Panc1 (cell line): ENCODE data around the gene RNF224. TPM values are rescaled to one million over a fixed set of nuclear protein-coding genes. Genes with fewer than 3 reads are reported as not detected.

Experiments used
- ATAC-seq: fragments of 200-7000 bp; cut with Tn5 transposase; 2 replicates; pipeline ENCODE4 v1.9.1; 2020; ENCODE audit warnings: mild to moderate bottlenecking, moderate library complexity
- BruUV-seq: library from RNA; stranded (reverse); fragments of 400-500 nt; replicated peaks from 2 replicates; lab custom pipeline; 2021; lab: Mats Ljungman, UMichigan
- CTCF ChIA-PET: fragments of 300-600 bp; sonication (Branson Sonifier 250); formaldehyde crosslinking; loops from one replicate; lab custom pipeline; 2022; ENCODE audit warnings: antibody characterized with exemption; lab: Charles Lee
- POLR2A ChIA-PET: fragments of 300-600 bp; sonication (Branson Sonifier 250); formaldehyde crosslinking; loops from one replicate; lab custom pipeline; 2022; ENCODE audit warnings: antibody characterized with exemption; lab: Charles Lee
- DNase-seq: peaks from one replicate; pipeline ENCODE4 v3.0.0-alpha.2; 2010; ENCODE audit warnings: low read depth, low spot score
- H3K27ac ChIP-seq: 2 replicates; pipeline ENCODE4 v1.5.1; 2011; ENCODE audit warnings: mild to moderate bottlenecking, low read length, inconsistent platforms
- H3K27me3 ChIP-seq: fragments of 200-500 bp; sonication (Bioruptor generic); 2 replicates; pipeline ENCODE4 v1.6.0; 2014; ENCODE audit warnings: low read length, inconsistent platforms; ENCODE audit not compliant: control insufficient read depth, insufficient read depth
- H3K36me3 ChIP-seq: fragments of 200-500 bp; sonication (Bioruptor generic); 2 replicates; pipeline ENCODE4 v1.5.1; 2014; ENCODE audit warnings: inconsistent platforms, mild to moderate bottlenecking, low read length, moderate library complexity; ENCODE audit not compliant: control insufficient read depth, insufficient read depth
- H3K4me1 ChIP-seq: 2 replicates; pipeline ENCODE4 v1.5.1; 2011; ENCODE audit warnings: inconsistent platforms, mild to moderate bottlenecking, low read length, moderate library complexity; ENCODE audit not compliant: control insufficient read depth, insufficient read depth
- H3K4me3 ChIP-seq, 2 experiments: 2 replicates each; pipeline ENCODE4 v1.5.1; 2011 to 2012; ENCODE audit warnings: low read depth in 2 of 2, low read length in 2 of 2, mild to moderate bottlenecking in 2 of 2, inconsistent platforms in 1 of 2, moderate library complexity in 1 of 2
- H3K9me3 ChIP-seq: fragments of 200-500 bp; sonication (Bioruptor generic); 2 replicates; pipeline ENCODE4 v1.5.1; 2014; ENCODE audit warnings: low read depth, mild to moderate bottlenecking, inconsistent platforms, low read length, moderate library complexity; ENCODE audit not compliant: control insufficient read depth, insufficient read depth
- POLR2AphosphoS5 ChIP-seq: IDR thresholded peaks from 2 replicates; pipeline ENCODE4 v1.6.1; 2012; ENCODE audit warnings: mild to moderate bottlenecking, low read depth, low read length, moderate library complexity
- SIN3A ChIP-seq: IDR thresholded peaks from 2 replicates; pipeline ENCODE4 v1.6.1; 2012; ENCODE audit warnings: low read depth, mild to moderate bottlenecking, low read length, moderate library complexity, borderline replicate concordance; ENCODE audit not compliant: insufficient read depth
- TCF7L2 ChIP-seq: IDR thresholded peaks from 2 replicates; pipeline ENCODE4 v1.6.1; 2011; ENCODE audit warnings: mild to moderate bottlenecking, low read depth, low read length, inconsistent platforms
- in situ Hi-C: cut with HindIII; loops from 2 replicates; pipeline ENCODE4 v1.10.0; 2016; ENCODE audit warnings: low sequenced_read_pairs, low pct_unique_long_range_greater_than_20kb
- intact Hi-C: fragments of 100-400 bp; cut with micrococcal nuclease; formaldehyde crosslinking; loops from one replicate; pipeline ENCODE4 v1.10.0; 2022; ENCODE audit not compliant: unreplicated experiment
- total RNA-seq: library from RNA; stranded (reverse); gene quantifications from one replicate; pipeline ENCODE4 v1.2.1, GENCODE V29; 2021; ENCODE audit not compliant: unreplicated experiment
- TF ChIP-seq, protein P1 (sequence below), 2 experiments: IDR thresholded peaks; 2 replicates each; pipeline ENCODE4 v1.6.1; 2011 to 2012; ENCODE audit warnings: low read depth in 2 of 2, control low read depth in 1 of 2, low read length in 1 of 2, mild to moderate bottlenecking in 1 of 2, moderate library complexity in 1 of 2; ENCODE audit not compliant: insufficient read depth in 1 of 2
- TF ChIP-seq, protein P2 (sequence below): fragments of 450-650 bp; IDR thresholded peaks from 2 replicates; pipeline ENCODE4 v1.5.1; 2017; ENCODE audit warnings: mild to moderate bottlenecking

RNF224 gene
- total RNA-seq, 1 experiment from 2014 or later: 0.15 TPM

DNA sequence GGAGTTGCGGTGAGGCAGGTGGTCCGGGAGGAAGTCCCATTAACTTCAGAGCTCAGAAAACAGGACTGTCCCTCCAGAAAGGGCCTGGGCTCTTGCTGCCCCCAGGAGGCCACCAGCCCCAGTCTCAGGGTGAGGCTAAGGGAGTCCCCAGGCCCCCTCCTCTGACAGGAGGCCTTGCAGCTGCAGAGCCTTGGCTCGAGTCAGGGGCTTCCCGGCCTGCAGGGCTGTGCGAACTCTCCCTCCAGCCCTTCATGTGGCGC lies 20.5 kb downstream of the RNF224 start:
- ATAC-seq: no peak
- intact Hi-C loops: no loop called here
- no peaks in the 10 kb centered on the region for H3K9me3 ChIP-seq
- no TSS peak for BruUV-seq
- H3K36me3 ChIP-seq: no peaks in the 10 kb centered on the region
- H3K4me1 ChIP-seq: peaks cover 16% of the 10 kb centered on the region
- in situ Hi-C loops: no loop called here
- H3K27ac ChIP-seq: no peak overlapping the region
- H3K4me3 ChIP-seq: no peak overlapping the region
- POLR2A ChIA-PET: no interaction called here
- H3K27me3 ChIP-seq: no peaks in the 10 kb centered on the region
- TF ChIP-seq, protein P1, sequence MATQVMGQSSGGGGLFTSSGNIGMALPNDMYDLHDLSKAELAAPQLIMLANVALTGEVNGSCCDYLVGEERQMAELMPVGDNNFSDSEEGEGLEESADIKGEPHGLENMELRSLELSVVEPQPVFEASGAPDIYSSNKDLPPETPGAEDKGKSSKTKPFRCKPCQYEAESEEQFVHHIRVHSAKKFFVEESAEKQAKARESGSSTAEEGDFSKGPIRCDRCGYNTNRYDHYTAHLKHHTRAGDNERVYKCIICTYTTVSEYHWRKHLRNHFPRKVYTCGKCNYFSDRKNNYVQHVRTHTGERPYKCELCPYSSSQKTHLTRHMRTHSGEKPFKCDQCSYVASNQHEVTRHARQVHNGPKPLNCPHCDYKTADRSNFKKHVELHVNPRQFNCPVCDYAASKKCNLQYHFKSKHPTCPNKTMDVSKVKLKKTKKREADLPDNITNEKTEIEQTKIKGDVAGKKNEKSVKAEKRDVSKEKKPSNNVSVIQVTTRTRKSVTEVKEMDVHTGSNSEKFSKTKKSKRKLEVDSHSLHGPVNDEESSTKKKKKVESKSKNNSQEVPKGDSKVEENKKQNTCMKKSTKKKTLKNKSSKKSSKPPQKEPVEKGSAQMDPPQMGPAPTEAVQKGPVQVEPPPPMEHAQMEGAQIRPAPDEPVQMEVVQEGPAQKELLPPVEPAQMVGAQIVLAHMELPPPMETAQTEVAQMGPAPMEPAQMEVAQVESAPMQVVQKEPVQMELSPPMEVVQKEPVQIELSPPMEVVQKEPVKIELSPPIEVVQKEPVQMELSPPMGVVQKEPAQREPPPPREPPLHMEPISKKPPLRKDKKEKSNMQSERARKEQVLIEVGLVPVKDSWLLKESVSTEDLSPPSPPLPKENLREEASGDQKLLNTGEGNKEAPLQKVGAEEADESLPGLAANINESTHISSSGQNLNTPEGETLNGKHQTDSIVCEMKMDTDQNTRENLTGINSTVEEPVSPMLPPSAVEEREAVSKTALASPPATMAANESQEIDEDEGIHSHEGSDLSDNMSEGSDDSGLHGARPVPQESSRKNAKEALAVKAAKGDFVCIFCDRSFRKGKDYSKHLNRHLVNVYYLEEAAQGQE (IDR thresholded peaks at IDR 0.05; ENCODE audit: insufficient read depth in 1 of 2, low read depth in 2 of 2, low read length in 1 of 2): no peak
- TF ChIP-seq POLR2AphosphoS5 (no peak), TCF7L2 (no peak), SIN3A (no peak)
- TF ChIP-seq, protein P2, sequence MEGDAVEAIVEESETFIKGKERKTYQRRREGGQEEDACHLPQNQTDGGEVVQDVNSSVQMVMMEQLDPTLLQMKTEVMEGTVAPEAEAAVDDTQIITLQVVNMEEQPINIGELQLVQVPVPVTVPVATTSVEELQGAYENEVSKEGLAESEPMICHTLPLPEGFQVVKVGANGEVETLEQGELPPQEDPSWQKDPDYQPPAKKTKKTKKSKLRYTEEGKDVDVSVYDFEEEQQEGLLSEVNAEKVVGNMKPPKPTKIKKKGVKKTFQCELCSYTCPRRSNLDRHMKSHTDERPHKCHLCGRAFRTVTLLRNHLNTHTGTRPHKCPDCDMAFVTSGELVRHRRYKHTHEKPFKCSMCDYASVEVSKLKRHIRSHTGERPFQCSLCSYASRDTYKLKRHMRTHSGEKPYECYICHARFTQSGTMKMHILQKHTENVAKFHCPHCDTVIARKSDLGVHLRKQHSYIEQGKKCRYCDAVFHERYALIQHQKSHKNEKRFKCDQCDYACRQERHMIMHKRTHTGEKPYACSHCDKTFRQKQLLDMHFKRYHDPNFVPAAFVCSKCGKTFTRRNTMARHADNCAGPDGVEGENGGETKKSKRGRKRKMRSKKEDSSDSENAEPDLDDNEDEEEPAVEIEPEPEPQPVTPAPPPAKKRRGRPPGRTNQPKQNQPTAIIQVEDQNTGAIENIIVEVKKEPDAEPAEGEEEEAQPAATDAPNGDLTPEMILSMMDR: no peak
- no peak for DNase-seq
- CTCF ChIA-PET: no interaction called here

DNA sequence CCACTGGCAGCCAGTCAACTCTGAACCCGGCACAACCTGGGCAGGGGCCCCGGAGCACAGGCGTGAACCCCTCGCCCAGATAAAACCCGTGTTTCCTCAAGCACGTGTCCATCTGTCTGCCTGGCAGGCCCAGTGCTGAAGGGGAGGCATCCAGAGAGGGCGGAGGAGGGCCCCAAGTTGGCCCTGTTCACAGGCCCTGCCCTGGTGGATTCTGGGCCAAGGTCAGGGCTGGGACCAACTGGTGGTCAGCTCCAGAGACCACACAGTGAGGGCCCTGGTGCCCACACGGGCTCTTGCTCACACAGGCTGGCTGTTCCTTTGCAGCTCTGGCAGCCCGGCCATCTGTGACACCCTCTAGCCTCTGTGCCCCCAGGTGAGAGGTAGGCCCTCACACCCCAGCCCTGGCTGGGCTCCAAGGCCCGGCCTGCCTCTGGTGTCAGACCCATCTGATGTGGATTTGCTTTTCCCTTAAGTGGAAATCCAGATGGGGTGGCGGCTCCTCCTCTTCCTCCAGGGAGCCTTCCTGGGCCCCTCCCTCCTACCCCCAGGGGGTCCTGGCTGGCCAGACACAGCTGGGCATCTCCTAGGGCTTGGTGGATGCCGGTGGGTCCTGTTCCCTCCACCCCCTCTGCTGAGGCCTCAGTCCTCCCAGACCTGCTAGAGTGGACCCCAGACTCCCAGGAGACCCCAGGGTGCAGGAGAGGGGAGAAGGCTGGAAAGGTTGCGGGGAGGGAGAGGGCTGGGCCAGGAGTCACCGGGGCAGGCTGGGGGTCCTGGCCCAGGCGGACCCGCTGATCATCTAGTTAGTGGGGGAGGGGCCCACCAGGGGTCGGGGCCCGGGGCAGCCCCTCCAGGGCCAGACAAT lies 23.3 kb downstream of the RNF224 start:
- no peak for DNase-seq
- CTCF ChIA-PET: interaction anchor here (1.0 kb wide), 1 partner anchor 14 kb away, joined by 3 read pairs; no protein-coding TSS in a partner anchor
- in situ Hi-C loops: no loop called here

More for the DNA sequence above, 23.3 kb downstream of the RNF224 start:
- H3K27ac ChIP-seq: no peak overlapping the region
- H3K27me3 ChIP-seq: no peaks in the 10 kb centered on the region
- intact Hi-C loops: no loop called here
- no peaks in the 10 kb centered on the region; the same call in 1 of the 2 replicates for H3K36me3 ChIP-seq
- H3K4me3 ChIP-seq: no peak overlapping the region
- H3K9me3 ChIP-seq: no peaks in the 10 kb centered on the region
- no TSS peak for BruUV-seq
- TF ChIP-seq SIN3A (no peak), POLR2AphosphoS5 (no peak), TCF7L2 (no peak)
- TF ChIP-seq, protein P1 (IDR thresholded peaks at IDR 0.05; ENCODE audit: insufficient read depth in 1 of 2, low read depth in 2 of 2, low read length in 1 of 2): no peak
- H3K4me1 ChIP-seq: peaks cover 11% of the 10 kb centered on the region
- ATAC-seq: no peak
- POLR2A ChIA-PET: no interaction called here
